GM12891 (cell line): Measurements from ENCODE around the gene SPEN.

ENCODE experiments used
- POLR2AphosphoS5 ChIP-seq: IDR thresholded peaks from 2 replicates; pipeline ENCODE4 v1.6.1; 2011; ENCODE audit warnings: low read depth, low read length, control low read depth
- POU2F2 ChIP-seq: IDR thresholded peaks from 2 replicates; pipeline ENCODE4 v1.6.1; 2011; ENCODE audit warnings: low read depth, mild to moderate bottlenecking, control low read depth, low read length, moderate library complexity

DNA sequence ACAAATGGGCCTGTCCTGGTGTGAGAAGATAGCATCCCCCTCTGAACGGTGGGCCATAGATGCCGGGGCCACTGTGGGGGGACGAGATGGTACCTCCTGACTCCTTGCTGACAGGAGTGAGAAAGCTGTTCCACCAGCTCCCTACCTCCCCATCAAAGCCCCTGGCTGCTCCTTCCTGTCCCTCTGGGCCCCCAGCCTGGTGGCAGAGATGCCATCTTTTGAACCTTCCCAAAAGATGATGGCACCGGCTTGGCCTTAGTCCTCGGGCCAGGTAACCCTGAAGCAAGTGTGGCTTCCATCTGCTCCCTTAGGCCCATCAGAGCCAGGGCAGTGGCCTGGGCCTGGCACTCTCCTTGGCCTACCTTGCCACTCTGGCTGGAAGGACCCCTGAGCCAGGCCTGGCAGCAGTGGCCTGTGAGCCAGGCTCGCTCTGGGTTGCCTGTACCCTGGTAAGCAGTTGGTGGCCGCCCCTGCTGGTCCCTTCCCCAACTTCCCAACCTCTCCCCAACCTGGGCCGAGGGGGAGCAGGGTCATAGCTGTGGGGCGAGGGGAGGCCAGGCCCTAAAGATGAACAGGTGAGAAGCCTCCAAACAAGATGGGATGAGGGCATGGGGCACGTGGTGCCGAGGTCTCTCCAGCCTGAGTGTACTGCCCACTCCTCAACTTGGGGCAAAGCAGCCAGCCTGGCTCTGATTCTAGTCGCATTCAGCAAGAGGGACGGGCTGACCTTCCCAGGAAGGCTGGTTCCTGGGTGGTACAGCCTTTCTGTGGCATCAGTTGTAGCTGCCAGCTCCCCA lies 93.7 kb downstream of the SPEN start:
- peak; percentile 8 for TF ChIP-seq POLR2AphosphoS5
- TF ChIP-seq POU2F2 = no peak
